Stomach (tissue), 4 donors: ENCODE data around the gene TMEM192.
"Not testable (repeated sequence)": the region's sequence is repeated elsewhere in the genome, so short reads cannot be mapped to it uniquely, and the experiment has no call there.

Experiments used
- EP300 ChIP-seq: sonication (generic); formaldehyde crosslinking; IDR thresholded peaks from one replicate; pipeline ENCODE4 v1.6.1; 2017; ENCODE audit warnings: antibody characterized with exemption
- POLR2A ChIP-seq, 4 donors: fragments of 450-650 bp; IDR thresholded peaks; one replicate each; pipeline ENCODE4 v1.6.1; 2016; ENCODE audit warnings: antibody characterized with exemption in 4 of 4, control low read depth in 2 of 4, mild to moderate bottlenecking in 1 of 4, moderate library complexity in 1 of 4
- TF ChIP-seq, protein P1 (sequence below), 7 experiments: fragments of 450-650 bp in 4 of 7; fragments of 200-600 bp in 3 of 7; sonication (generic) in 3 of 7; IDR thresholded peaks; one replicate each; pipeline ENCODE4 v1.5.1; 2016 to 2019; ENCODE audit warnings: antibody characterized with exemption in 7 of 7, control low read depth in 2 of 7, mild to moderate bottlenecking in 1 of 7

GRCh38 chr4:165125869-165126499 is 13.3 kb upstream of the TMEM192 start:
- TF ChIP-seq, protein P1, sequence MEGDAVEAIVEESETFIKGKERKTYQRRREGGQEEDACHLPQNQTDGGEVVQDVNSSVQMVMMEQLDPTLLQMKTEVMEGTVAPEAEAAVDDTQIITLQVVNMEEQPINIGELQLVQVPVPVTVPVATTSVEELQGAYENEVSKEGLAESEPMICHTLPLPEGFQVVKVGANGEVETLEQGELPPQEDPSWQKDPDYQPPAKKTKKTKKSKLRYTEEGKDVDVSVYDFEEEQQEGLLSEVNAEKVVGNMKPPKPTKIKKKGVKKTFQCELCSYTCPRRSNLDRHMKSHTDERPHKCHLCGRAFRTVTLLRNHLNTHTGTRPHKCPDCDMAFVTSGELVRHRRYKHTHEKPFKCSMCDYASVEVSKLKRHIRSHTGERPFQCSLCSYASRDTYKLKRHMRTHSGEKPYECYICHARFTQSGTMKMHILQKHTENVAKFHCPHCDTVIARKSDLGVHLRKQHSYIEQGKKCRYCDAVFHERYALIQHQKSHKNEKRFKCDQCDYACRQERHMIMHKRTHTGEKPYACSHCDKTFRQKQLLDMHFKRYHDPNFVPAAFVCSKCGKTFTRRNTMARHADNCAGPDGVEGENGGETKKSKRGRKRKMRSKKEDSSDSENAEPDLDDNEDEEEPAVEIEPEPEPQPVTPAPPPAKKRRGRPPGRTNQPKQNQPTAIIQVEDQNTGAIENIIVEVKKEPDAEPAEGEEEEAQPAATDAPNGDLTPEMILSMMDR (IDR thresholded peaks at IDR 0.05) = not testable (repeated sequence)
- TF ChIP-seq EP300; POLR2A (IDR thresholded peaks at IDR 0.05): not testable (repeated sequence)
